ENCODE results near the gene OR2G6.

OR2G6 gene

GRCh38 chr1:248576260-248576980 lies 68.5 kb downstream of the OR2G6 start:
- no peak for DNase-seq
